Peyer's patch (tissue), 4 donors: Measurements from ENCODE around the gene ZC2HC1C. TPM values are rescaled to one million over a fixed set of nuclear protein-coding genes. Genes with fewer than 3 reads are reported as not detected.
A peak's percentile ranks its signal among the peaks of the same experiment; 100 is the strongest.

Experiments
- DNase-seq, 3 donors: peaks; one replicate each; pipeline ENCODE4 v3.0.0-alpha.2; 2017 to 2019
- H3K27ac ChIP-seq, 4 donors: fragments of 200-600 bp; sonication (generic); one replicate each; pipeline ENCODE4 v1.5.1; 2016 to 2019
- H3K27me3 ChIP-seq, 2 donors: fragments of 200-600 bp; sonication (generic); one replicate each; pipeline ENCODE4 v1.5.1; 2019
- H3K36me3 ChIP-seq, 3 donors: fragments of 200-600 bp; sonication (generic); one replicate each; pipeline ENCODE4 v1.5.1; 2016 to 2019
- H3K4me1 ChIP-seq, 4 donors: fragments of 200-600 bp; sonication (generic); one replicate each; pipeline ENCODE4 v1.5.1; 2016 to 2019
- H3K4me3 ChIP-seq, 4 donors: fragments of 200-600 bp; sonication (generic); 1 replicate in 3 of 4; 2 replicates in 1 of 4; pipeline ENCODE4 v1.5.1; 2016 to 2019; ENCODE audit warnings: mild to moderate bottlenecking in 1 of 4
- H3K9me3 ChIP-seq, 4 donors: fragments of 200-600 bp; sonication (generic); one replicate each; pipeline ENCODE4 v1.5.1; 2016 to 2019; ENCODE audit warnings: mild to moderate bottlenecking in 1 of 4
- POLR2A ChIP-seq, 2 donors: fragments of 450-650 bp; IDR thresholded peaks; one replicate each; pipeline ENCODE4 v1.5.1; 2017; ENCODE audit warnings: antibody characterized with exemption in 2 of 2, mild to moderate bottlenecking in 2 of 2, moderate library complexity in 2 of 2
- total RNA-seq, 4 donors: library from RNA; depleted of rRNA; stranded (reverse); fragments of >200 nt; gene quantifications; one replicate each; pipeline ENCODE4 v1.1.0, GENCODE V29; 2016
- TF ChIP-seq, protein P1 (sequence below), 6 experiments: fragments of 450-650 bp in 4 of 6; fragments of 200-600 bp in 2 of 6; sonication (generic) in 1 of 6; IDR thresholded peaks; one replicate each; pipeline ENCODE4 v1.5.1; 2017 to 2019; ENCODE audit warnings: antibody characterized with exemption in 6 of 6, mild to moderate bottlenecking in 3 of 6, moderate library complexity in 1 of 6

Gene ZC2HC1C
- total RNA-seq, 4 donors from 2014 or later: 9.2 to 18.3 (median 14.9) TPM

DNA sequence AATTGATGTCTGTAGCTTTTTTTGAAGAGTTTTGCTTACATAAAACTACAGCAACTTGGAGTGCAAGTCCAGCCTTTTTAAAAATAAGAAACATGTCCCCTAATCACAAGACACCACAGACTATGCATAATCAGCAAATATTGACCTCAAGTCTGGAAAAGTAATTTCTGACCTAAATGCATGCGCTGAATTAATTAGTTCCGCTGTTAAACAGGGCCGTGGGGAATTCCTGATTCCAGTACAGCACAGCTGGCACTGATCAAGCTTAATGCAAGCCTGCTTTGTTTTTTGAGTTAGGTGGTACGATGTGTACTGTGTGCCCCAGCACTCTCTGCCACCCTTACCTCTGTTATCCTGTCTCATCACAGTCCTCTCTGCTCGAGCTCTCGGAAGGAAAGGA, 27.4 kb upstream of the ZC2HC1C start:
- Histone ChIP-seq H3K27me3 (no peaks in the 10 kb centered on the region), H3K36me3 (peaks cover 0 to 29% (median 0%) of the 10 kb centered on the region in 3 donors), H3K4me3 (peak overlapping the region in 1 of 4 donors; percentile 18), H3K27ac (peak overlapping the region in 3 of 4 donors; percentile 28 to 90 (median 77)), H3K9me3 (no peaks in the 10 kb centered on the region), H3K4me1 (peaks cover 0 to 42% (median 3%) of the 10 kb centered on the region in 4 donors)
- TF ChIP-seq POLR2A (IDR thresholded peaks at IDR 0.05): no peak
- TF ChIP-seq, protein P1, sequence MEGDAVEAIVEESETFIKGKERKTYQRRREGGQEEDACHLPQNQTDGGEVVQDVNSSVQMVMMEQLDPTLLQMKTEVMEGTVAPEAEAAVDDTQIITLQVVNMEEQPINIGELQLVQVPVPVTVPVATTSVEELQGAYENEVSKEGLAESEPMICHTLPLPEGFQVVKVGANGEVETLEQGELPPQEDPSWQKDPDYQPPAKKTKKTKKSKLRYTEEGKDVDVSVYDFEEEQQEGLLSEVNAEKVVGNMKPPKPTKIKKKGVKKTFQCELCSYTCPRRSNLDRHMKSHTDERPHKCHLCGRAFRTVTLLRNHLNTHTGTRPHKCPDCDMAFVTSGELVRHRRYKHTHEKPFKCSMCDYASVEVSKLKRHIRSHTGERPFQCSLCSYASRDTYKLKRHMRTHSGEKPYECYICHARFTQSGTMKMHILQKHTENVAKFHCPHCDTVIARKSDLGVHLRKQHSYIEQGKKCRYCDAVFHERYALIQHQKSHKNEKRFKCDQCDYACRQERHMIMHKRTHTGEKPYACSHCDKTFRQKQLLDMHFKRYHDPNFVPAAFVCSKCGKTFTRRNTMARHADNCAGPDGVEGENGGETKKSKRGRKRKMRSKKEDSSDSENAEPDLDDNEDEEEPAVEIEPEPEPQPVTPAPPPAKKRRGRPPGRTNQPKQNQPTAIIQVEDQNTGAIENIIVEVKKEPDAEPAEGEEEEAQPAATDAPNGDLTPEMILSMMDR (IDR thresholded peaks at IDR 0.05): no peak
- no peak for DNase-seq

DNA sequence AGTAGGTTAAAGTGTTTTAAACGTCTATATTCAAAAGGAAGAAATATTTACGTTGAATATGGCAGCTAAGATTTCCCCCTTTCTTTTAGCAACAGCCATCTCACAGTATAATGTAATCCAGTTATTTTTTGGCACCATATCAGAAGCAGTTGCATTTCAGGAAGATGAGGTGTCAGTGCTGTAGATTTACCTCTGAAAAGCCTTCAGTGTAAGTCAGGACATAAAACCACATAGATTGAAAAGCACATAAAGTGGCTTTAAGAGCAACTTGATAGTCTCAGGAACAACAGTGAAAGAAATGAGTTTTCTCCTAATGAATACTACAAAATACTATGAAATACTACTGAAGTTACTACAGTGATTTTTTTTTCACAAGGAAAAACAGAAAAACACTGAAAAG, 25.1 kb upstream of the ZC2HC1C start:
- Histone ChIP-seq H3K36me3 (peaks cover 0 to 9% (median 0%) of the 10 kb centered on the region in 3 donors), H3K9me3 (no peaks in the 10 kb centered on the region), H3K27ac (no peak overlapping the region), H3K4me1 (peaks cover 0 to 38% (median 3%) of the 10 kb centered on the region in 4 donors), H3K27me3 (no peaks in the 10 kb centered on the region), H3K4me3 (no peak overlapping the region)
- no peak for DNase-seq
- TF ChIP-seq POLR2A (IDR thresholded peaks at IDR 0.05): no peak

DNA sequence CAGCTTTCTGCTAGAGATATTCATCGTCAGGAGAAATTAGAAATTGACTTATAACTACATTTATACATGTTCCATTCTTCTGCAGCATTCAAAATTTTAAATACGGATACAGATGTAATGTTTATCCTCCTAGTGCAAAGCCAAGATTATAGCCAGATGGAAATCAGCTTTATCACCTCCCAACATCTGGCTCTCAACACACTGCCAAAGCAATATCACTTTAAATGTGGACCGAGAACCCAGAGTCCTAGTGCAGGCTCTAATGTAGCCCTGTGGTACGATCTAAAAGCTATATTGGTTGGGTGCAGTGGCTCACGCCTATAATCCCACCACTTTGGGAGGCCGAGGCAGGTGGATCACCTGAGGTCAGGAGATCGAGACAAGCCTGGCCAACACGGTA, 24.7 kb upstream of the ZC2HC1C start:
- Histone ChIP-seq H3K4me1 (peaks cover 0 to 34% (median 3%) of the 10 kb centered on the region in 4 donors), H3K9me3 (no peaks in the 10 kb centered on the region), H3K27me3 (no peaks in the 10 kb centered on the region), H3K36me3 (peaks cover 0 to 7% (median 0%) of the 10 kb centered on the region in 3 donors), H3K27ac (no peak overlapping the region), H3K4me3 (no peak overlapping the region)
- DNase-seq: no peak
- TF ChIP-seq, protein P1 (IDR thresholded peaks at IDR 0.05): no peak
- no peak for TF ChIP-seq POLR2A (IDR thresholded peaks at IDR 0.05)

DNA sequence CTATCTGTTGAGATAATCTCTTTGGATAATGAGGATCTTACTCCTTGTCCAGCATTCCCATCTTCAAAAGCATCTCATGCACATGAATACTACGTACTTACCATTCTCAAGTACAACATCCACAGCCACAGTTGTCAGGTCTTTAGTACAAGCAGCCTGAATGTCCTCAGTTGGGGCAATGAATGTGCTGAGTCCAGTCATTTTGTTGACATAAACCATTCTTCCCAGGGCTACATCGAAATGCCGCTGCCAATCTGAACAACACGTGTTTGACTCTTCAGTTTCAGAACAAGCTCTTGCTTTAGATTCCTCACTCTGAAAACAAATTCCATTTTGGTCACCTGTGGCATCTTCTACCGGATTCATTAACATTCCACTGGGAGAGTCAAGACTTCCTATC, 23.2 kb upstream of the ZC2HC1C start:
- Histone ChIP-seq H3K27ac (peak overlapping the region in 1 of 4 donors; percentile 53), H3K27me3 (no peaks in the 10 kb centered on the region), H3K4me1 (peaks cover 0 to 30% (median 2%) of the 10 kb centered on the region in 4 donors), H3K4me3 (no peak overlapping the region), H3K36me3 (peaks cover 0 to 7% (median 0%) of the 10 kb centered on the region in 3 donors), H3K9me3 (no peaks in the 10 kb centered on the region)
- DNase-seq: no peak
- TF ChIP-seq, protein P1 (IDR thresholded peaks at IDR 0.05): no peak
- TF ChIP-seq POLR2A (IDR thresholded peaks at IDR 0.05): no peak

DNA sequence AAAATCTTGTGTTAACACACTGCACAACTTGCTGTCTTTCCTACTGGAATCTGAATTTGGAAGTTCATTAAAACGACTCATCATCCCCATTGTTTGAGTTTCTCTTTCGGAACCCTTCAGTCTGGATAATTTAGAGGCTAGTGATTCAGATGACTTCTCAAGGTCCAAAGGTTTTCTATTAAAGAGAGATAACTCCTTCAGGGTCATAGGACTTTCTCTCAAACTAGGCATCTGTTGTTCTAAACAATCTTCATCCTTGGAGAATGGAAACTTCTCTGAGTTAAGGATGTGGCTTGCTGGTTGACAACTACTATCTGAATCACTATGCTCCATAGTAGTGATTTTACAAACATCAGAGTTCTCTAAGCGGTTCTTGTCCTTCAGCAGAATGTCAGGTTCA, 22.5 kb upstream of the ZC2HC1C start:
- Histone ChIP-seq H3K9me3 (no peaks in the 10 kb centered on the region), H3K36me3 (peaks cover 0 to 7% (median 0%) of the 10 kb centered on the region in 3 donors), H3K27me3 (no peaks in the 10 kb centered on the region), H3K27ac (peak overlapping the region in 1 of 4 donors; percentile 53), H3K4me1 (peaks cover 0 to 28% (median 2%) of the 10 kb centered on the region in 4 donors), H3K4me3 (no peak overlapping the region)
- no peak for DNase-seq
- no peak for TF ChIP-seq POLR2A (IDR thresholded peaks at IDR 0.05)
- TF ChIP-seq, protein P1 (IDR thresholded peaks at IDR 0.05): no peak

DNA sequence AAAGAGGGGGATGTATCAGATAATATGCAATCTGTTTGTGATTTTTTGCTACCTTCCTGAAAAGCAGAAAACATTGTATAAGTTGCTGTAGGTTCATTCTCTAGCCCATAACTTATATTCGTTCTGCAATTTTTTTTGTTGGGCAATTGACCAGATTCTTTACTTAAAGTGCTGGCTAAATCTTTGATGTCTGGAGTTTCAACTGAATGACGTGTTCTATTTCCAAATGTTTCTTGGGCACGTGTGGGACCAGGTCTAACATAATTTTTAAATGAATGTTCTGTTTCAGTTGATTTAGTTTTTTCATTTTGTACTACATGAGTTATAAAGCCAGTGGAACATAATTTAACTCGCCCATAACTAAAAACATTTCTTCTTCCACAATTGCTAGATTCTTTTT, 21.9 kb upstream of the ZC2HC1C start:
- Histone ChIP-seq H3K9me3 (no peaks in the 10 kb centered on the region), H3K27me3 (no peaks in the 10 kb centered on the region), H3K36me3 (peaks cover 0 to 7% (median 0%) of the 10 kb centered on the region in 3 donors), H3K27ac (no peak overlapping the region), H3K4me1 (peaks cover 0 to 21% (median 2%) of the 10 kb centered on the region in 4 donors), H3K4me3 (no peak overlapping the region)
- TF ChIP-seq POLR2A (IDR thresholded peaks at IDR 0.05): no peak
- TF ChIP-seq, protein P1 (IDR thresholded peaks at IDR 0.05): no peak
- DNase-seq: no peak
